GM19468 (cell line): Measurements from ENCODE around the gene EFCAB5.
"Not testable (repeated sequence)": the region's sequence is repeated elsewhere in the genome, so short reads cannot be mapped to it uniquely, and the experiment has no call there.

ENCODE experiments used
- ATAC-seq: cut with Tn5 transposase; IDR thresholded peaks from one replicate; pipeline ENCODE4 v1.9.1; 2021; ENCODE audit warnings: mild to moderate bottlenecking, moderate library complexity, moderate number of reproducible peaks; ENCODE audit not compliant: unreplicated experiment; ENCODE audit errors: extremely low read depth

The EFCAB5 gene

GRCh38 chr17:29931231-29931932 lies 10.1 kb upstream of the EFCAB5 start:
- ATAC-seq = peak; percentile 59

GRCh38 chr17:29933379-29933778 lies 8.1 kb upstream of the EFCAB5 start:
- ATAC-seq = no peak

- ATAC-seq = not testable (repeated sequence)
These were observed 5.5 kb upstream of the EFCAB5 start for GRCh38 chr17:29935909-29936308.

GRCh38 chr17:29936724-29937123 lies 4.7 kb upstream of the EFCAB5 start:
- no peak for ATAC-seq

DNA sequence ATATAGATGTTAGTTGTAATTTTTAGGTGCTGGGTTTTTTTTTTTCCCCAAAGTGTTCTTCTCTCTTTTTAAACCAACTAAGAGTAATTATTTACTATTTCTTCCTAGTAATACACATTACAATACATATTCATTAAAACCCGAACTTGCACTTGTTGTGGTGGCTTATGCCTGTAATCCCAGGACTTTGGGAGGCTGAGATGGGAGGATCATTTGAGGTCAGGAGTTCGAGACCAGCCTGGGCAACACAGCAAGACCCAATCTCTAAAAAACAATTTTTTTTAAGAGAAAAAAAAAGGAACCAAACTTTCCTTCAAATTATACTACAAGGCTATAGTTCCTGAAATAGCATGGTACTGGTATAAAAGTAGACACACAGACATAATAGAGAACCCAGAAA lies 3.8 kb downstream of the EFCAB5 start:
- no peak for ATAC-seq

- no peak for ATAC-seq
These were observed 7.2 kb downstream of the EFCAB5 start for GRCh38 chr17:29948448-29949215.

DNA sequence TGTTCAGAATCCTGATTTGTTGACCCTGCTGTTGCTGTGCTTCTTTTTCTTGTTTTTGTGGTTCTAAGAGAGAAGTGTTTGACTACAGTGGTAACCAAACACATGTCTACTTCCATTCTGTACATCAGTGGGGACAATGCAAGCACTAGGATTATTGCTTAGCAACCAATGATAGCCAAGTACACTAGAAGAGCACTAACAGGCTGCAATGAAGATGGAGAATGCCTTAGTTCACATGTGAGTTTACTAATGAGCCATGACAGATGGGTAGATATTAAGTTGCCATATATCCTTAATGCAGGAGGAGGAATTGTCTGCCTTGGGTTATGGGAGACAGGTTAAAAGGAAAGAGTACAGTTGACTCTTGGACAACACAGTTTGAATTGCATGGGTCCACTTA lies 8.3 kb downstream of the EFCAB5 start:
- ATAC-seq = no peak

DNA sequence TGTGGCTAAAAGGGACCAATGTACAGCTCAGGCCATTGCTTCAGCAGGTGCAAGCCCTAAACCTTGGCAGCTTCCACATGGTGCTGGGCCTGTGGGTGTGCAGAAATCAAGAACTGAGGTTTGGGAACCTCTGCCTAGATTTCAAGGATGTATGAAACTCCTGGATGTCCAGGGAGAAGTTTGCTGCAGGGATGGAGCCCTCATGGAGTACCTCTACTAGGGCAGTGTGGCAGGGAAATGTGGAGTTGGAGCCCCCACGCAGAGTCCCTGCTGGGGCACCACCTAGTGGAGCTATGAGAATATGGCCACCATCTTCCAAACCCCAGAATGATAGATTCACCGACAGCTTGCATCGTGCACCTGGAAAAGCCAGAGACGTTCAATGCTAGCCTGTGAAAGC lies 13.0 kb downstream of the EFCAB5 start:
- ATAC-seq = no peak

GRCh38 chr17:29956225-29956624 lies 14.8 kb downstream of the EFCAB5 start:
- ATAC-seq = no peak

DNA sequence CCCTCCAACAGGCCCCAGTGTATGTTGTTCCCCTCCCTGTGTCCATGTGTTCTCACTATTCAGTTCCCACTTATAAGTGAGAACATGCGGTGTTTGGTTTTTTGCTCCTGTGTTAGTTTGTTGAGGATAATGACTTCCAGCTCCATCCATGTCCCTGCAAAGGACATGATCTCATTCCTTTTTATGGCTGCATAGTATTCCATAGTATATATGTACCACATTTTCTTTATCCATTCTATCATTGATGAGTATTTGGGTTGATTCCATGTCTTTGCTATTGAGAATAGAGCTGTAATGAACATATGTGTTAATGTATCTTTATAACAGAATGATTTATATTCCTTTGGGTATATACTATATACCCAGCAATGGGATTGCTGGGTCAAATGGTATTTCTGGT lies 16.1 kb downstream of the EFCAB5 start:
- ATAC-seq = not testable (repeated sequence)

DNA sequence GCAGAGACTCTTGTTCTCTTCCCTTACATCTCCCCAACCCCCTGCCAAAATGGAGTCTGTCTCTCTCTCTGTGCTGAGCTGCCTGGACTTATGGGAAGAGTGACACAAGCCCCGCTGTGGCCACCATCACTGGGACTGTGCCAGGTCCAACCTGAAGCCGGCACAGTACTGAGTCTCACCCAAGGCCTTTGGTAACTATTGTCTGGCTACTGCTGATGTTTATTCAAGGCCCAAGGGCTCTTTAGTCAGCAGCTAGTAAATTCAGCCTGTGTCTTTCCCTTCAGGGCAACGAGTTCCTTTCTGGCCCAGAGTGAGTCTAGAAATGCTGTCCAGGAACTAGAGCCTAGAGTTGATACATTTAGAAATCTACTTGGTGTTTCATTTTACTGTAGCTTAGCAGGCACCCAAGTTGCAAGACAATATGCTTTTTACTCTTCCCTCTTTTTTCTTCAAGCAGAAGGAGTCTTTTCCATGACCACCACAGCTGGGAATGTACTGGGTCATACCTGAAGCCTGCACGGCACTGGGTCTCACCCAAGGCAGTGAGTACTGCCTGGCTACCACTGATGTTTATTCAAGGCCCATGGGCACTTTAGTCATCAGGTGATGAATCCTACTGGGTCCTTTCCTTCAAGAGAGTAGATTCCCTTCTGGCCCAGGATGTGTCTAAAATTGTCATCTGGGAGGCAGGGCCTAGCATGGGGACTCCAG lies 17.7 kb downstream of the EFCAB5 start:
- no peak for ATAC-seq

- no peak for ATAC-seq
These were observed 18.4 kb downstream of the EFCAB5 start for GRCh38 chr17:29959658-29960337.

DNA sequence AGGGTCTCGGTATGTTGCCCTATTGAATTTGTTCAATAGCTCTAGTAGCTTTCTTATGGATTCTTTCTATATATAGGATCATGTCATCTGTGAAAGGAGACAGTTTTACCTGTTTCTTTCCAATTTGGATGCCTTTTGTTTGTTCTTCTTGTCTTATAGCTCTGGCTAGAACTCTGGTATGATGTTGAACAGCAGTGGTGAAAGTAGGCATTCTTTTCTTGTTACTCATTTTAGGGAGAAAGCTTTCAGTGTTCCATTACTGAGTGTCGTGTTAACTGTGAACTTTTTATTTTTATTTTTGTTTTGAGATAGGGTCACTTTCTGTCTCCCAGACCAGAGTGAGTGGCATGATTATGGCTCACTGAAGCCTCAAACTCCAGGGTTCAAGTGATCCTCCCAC lies 21.2 kb downstream of the EFCAB5 start:
- no peak for ATAC-seq

DNA sequence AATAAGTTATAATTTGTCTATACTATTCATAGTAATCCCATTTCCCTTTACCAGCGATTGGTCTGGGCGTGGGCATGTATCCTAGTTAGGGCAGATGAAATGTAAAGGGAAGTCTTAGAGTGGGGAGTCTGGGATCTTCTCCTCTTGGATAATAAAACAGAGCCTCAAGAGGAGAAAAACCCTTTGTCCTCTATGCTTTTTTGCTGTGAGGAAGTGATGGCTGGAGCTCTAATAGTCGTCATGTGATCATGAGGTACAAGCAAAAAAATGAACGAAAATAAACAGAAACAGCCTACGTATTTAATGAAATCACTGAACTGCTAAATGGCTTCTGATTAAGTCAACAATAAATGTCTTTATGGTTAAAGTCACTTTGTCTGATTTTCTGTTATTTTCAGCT lies 26.8 kb downstream of the EFCAB5 start:
- no peak for ATAC-seq

- no peak for ATAC-seq
These were observed 30.8 kb downstream of the EFCAB5 start for GRCh38 chr17:29972277-29972676.

- no peak for ATAC-seq
These were observed 31.6 kb downstream of the EFCAB5 start for GRCh38 chr17:29973005-29973404.

DNA sequence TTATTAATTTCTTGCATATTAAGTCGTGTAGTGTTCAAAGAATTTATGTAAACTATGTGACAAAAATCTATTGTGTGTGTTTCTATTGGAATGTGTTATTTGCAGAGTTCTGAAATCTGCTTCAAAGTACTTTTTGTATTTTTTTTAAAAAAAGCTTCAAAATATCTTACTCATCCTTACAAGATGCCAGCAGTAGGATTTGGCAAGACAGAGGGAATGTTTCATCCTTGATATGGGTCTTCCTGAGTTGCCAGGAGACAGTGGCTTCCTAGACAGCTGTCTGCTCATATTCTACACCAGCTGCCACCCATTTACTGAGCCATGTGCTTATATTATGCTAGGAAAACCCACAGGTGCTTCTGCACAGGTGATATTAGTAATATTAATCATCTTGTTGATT lies 36.4 kb downstream of the EFCAB5 start:
- no peak for ATAC-seq

DNA sequence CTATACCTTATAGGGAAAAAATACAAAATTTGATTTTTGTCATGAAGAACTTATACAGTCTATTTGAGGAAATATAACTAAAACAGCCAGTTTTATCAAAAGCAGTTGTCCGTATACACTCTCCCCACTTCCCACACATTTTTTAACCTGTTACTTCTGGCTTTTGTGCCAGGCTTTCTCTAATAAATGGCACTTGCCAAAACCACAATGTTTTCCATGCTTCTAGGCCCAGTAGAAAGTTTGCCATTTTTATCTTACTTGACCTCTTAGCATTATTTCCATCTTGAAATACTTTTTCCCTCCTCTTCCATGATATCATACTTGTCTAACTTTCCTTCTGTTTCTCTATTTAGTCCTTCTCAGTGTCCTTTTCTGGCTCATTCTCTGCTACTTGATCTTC lies 38.8 kb downstream of the EFCAB5 start:
- no peak for ATAC-seq

DNA sequence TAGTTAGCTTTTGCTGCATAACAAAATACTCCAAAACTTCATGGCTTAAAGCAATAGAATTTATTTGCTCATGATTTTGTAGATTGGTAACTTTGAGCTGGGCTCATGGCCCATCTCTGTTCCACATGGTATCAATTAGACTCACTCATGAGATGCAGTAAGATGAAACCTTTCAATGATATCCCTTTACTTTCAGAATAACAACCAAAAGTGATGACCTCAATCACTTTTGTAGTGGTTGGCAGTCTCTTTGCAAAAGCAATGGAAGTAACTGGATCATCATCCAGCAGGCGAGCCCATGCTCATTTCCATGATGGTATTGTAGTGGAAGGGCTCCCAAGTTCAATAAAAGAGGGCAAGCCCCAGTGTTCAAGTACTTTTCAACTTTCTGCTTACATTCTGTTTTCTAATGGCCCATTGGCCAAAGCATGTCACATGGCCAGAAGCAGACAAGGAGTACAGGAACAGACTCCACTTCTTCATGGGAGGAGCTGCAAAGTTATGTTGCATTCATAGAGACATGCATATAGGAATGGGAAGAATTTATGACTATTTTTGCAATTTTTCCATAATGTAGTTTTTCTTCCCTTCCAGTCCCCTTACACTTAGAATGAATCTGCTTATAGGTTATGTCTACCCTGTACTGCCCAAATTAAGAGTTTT lies 41.7 kb downstream of the EFCAB5 start:
- no peak for ATAC-seq

DNA sequence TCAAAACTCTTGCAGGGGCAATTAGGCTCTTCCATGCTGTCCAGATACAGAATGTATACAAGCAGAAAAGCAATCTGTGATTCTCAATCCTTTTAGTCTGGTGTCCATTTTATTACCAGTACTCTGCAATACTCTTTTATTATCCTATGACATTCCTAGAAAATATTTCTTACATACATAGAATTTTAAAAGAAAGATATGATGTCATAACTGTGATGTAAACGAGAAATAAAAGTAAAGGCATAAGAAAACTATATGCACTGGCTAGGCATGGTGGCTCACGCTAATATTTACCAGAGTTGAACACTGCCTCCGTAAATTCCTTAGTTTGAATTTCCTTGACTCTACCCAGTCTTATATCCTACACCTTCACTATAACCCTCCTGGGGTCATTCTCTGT lies 55.0 kb downstream of the EFCAB5 start:
- no peak for ATAC-seq
